Activated naive CD8-positive, alpha-beta T cell treated with anti-CD3 and anti-CD28 coated beads for 36 hours (primary cell): ENCODE measurements around the gene ATP6V1A. TPM values are rescaled to one million over a fixed set of nuclear protein-coding genes. Genes with fewer than 3 reads are reported as not detected.

Source experiments
- total RNA-seq, 2 experiments: library from RNA; stranded (reverse); gene quantifications; one replicate each; pipeline ENCODE4 v1.2.3, GENCODE V29; 2021

Gene ATP6V1A
- total RNA-seq, 2 experiments from 2014 or later: 50.1 to 57.1 TPM

Other genes starting within 250 kb of the ATP6V1A start
- 10 to 100 TPM; 21.4 to 26.9 TPM for gene SPICE1, start 231.9 kb upstream of the ATP6V1A start, total RNA-seq
- gene SIDT1, start 214.5 kb upstream of the ATP6V1A start, total RNA-seq: 10 to 100 TPM; 18.0 to 19.9 TPM
- gene USF3, start 50.4 kb upstream of the ATP6V1A start, total RNA-seq: 10 to 100 TPM; 13.5 to 13.6 TPM
- 100 to 1,000 TPM; 199 to 200 TPM for gene NAA50, start 786 bp upstream of the ATP6V1A start, total RNA-seq
- under 1 TPM; 0.21 to 0.54 TPM for gene GRAMD1C, start 91.8 kb downstream of the ATP6V1A start, total RNA-seq
- gene ZDHHC23, start 201.0 kb downstream of the ATP6V1A start, total RNA-seq: 1 to 10 TPM; 2.6 to 3.7 TPM